ENCODE results near the gene ZFP36.

ZFP36 gene

GRCh38 chr19:39405958-39406655, 540 bp upstream of the ZFP36 start:
- DNase-seq (ENCODE audit: low read depth in 2 of 2): peak; percentile 74 to 81

- DNase-seq (ENCODE audit: low read depth in 2 of 2): no peak
Measured at GRCh38 chr19:39407410-39407659, 688 bp downstream of the ZFP36 start.

- no peak for DNase-seq (ENCODE audit: low read depth in 2 of 2)
Measured at GRCh38 chr19:39407660-39408391, 1.2 kb downstream of the ZFP36 start.

GRCh38 chr19:39408392-39409207, 2.0 kb downstream of the ZFP36 start:
- DNase-seq (ENCODE audit: low read depth in 2 of 2): no peak

GRCh38 chr19:39409208-39410016, 2.8 kb downstream of the ZFP36 start:
- DNase-seq (ENCODE audit: low read depth in 2 of 2): peak; percentile 54 to 77

GRCh38 chr19:39410017-39410830, 3.6 kb downstream of the ZFP36 start:
- DNase-seq (ENCODE audit: low read depth in 2 of 2): no peak

GRCh38 chr19:39410831-39411080, 4.1 kb downstream of the ZFP36 start:
- no peak for DNase-seq (ENCODE audit: low read depth in 2 of 2)

- no peak for DNase-seq (ENCODE audit: low read depth in 2 of 2)
Measured at GRCh38 chr19:39411081-39411831, 4.6 kb downstream of the ZFP36 start.

GRCh38 chr19:39411832-39412099, 5.1 kb downstream of the ZFP36 start:
- peak; percentile 86 to 89 for DNase-seq (ENCODE audit: low read depth in 2 of 2)

- DNase-seq (ENCODE audit: low read depth in 2 of 2): peak; percentile 95 to 96
Measured at GRCh38 chr19:39412100-39412866, 5.6 kb downstream of the ZFP36 start, which contains the start of gene PLEKHG2. Gene PLEKHG2 (plus strand): TSS chr19:39412669. CDS start chr19:39414087, 1,418 bp downstream.

GRCh38 chr19:39412867-39413271, 6.2 kb downstream of the ZFP36 start:
- DNase-seq (ENCODE audit: low read depth in 2 of 2): no peak

GRCh38 chr19:39413272-39413910, 6.7 kb downstream of the ZFP36 start:
- no peak for DNase-seq (ENCODE audit: low read depth in 2 of 2)

- no peak for DNase-seq (ENCODE audit: low read depth in 2 of 2)
Measured at GRCh38 chr19:39413911-39414608, 7.4 kb downstream of the ZFP36 start.

GRCh38 chr19:39415111-39416046, 8.7 kb downstream of the ZFP36 start:
- DNase-seq (ENCODE audit: low read depth in 2 of 2): no peak

- no peak for DNase-seq (ENCODE audit: low read depth in 2 of 2)
Measured at GRCh38 chr19:39416152-39417120, 9.8 kb downstream of the ZFP36 start.

GRCh38 chr19:39417463-39418181, 11.0 kb downstream of the ZFP36 start:
- DNase-seq (ENCODE audit: low read depth in 2 of 2): no peak

All from activated CD4-positive, alpha-beta T cell treated with anti-CD3 and anti-CD28 coated beads for 24 hours (primary cell).